SW480 (cell line): ENCODE measurements around the gene HOXB4.

ENCODE experiments used
- DNase-seq: peaks from one replicate; pipeline ENCODE4 v3.0.0-alpha.2; 2016; ENCODE audit warnings: low spot score

Gene HOXB4

GRCh38 chr17:48559122-48559839 is 18.9 kb downstream of the HOXB4 start:
- no peak for DNase-seq

DNA sequence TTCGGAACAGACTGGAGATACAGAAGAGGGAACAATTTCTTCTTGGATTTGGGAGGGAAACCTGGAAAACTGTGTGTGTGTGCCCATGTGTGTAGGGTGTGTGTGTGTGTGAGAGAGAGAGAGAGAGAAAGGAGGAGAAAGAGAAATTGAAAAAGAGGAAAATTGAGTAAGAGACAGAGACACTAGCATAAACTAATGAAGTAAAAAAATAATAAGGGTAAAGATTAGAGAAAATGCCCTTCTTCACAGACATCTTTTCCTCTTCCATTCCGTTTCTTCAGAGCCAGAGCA is 19.4 kb downstream of the HOXB4 start:
- no peak for DNase-seq

- no peak for DNase-seq
Observed at GRCh38 chr17:48558057-48558830, 19.9 kb downstream of the HOXB4 start.

DNA sequence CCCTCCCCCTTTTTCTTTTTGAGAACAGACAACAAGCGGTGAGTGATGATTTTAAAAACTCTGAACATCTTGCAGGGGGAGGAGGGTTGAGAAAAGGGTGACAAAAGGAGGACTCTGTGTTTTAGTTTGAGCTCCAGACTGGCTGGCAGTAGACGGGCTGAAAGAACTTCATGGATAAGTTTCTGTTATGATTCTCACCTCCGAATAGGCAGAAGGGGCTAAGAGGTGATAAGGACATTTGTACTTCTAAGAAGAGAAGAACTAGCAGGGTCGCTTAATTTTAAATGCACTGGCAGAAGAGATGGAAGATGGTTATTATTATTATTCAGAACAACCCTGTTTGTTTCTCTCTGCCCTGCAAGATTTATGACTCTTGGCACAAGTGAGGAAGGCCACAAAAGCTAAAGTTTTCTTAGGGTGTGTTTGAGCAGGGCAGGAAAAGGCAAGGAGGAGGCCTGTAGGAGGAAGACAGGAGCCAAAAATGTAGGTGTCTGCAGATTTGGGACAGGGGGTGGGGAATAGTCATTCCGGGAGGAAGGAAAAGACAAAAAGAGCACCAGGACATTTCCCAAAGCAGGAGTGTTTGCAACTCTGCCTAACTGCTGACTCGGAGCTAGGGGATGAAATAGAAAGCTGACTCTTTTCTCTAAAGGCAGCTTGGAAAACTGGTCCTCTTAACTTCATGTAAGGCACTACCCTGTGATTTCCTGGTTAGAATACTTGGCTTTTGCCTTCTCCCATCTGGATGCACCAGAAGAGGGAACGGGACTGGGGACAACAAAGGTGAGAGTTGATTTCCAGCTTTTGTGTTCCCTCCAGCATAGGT is 21.4 kb downstream of the HOXB4 start:
- no peak for DNase-seq

DNA sequence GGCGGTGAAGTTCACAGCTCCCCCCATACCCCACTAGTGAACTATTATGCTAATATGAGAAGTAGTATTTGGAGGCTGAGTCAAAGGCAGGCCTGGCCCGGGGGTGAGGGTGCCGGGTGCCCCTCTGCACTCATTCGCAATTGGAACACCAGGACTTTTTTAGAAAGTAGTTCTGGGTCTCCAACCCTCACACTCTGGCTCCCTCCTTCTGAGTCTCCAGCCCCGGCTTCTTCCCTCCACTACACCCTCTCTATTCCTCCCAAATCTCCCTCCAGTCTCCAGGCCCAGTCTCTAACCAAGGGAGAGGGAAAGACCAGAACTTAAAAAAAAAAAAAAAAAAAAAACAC is 21.9 kb downstream of the HOXB4 start:
- no peak for DNase-seq

- DNase-seq = no peak
Observed at GRCh38 chr17:48555258-48556228, 22.6 kb downstream of the HOXB4 start.

GRCh38 chr17:48554412-48555257 is 23.5 kb downstream of the HOXB4 start:
- no peak for DNase-seq

GRCh38 chr17:48553826-48554225 is 24.3 kb downstream of the HOXB4 start:
- DNase-seq = no peak

DNA sequence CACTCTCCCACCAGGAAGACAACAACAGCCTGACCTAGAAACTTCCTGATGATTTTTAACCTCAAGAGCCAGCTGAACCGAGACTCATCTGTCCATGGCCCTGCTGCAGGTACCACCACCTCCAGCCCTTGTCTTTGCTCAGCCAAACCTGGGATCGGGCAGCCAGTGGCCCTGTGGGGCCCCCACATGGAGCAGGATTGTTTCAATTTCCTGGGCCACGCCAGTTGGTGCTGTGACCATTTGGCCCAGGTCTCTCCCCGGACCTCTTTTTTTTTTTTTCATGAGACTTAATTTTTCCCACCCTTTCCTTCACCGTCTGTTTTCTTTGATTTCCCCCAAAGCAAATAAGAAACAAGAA is 25.0 kb downstream of the HOXB4 start:
- no peak for DNase-seq

GRCh38 chr17:48552466-48553189 is 25.5 kb downstream of the HOXB4 start:
- no peak for DNase-seq

DNA sequence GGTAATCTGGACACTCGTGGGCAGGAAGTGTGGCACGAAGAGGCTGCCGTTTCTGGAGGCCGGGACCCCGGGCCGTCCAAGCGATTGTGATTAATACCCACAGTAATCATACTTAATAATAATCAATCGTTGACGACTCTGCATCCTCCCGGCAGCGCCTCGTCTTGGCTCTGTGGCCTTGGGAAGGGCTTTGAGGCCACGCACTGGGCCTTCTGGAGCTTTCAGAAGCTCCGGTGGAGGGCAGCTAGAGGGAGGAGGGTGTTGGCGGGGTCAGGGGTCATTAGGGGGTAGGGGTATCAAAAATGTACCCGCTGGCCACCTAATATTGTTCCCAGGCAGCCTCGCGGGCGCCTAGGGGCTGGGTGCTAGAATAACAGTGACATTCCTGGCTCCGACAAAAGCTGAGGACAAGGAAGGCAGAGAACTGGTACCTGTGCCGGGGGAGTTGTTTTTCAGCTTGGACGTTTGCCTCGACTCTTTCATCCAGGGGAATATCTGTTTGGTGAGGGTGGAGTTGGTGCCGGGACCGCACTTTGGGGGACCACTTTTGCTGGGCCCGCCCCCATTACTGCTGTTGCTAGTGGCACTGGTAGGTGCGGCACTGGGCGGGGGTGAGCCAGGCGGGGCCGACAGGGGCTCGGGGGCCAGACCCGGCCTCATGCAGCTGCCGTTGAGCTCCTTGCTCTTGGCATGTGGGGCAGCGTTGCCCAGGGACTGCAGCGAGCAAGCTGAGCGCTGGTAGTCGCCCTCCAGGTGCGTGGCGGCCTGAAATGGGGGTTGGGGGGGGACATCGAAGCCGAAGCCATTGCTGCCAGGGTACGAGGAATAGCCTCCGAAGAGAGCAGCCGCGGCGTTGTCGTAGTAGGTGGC is 26.3 kb downstream of the HOXB4 start:
- DNase-seq = no peak

DNA sequence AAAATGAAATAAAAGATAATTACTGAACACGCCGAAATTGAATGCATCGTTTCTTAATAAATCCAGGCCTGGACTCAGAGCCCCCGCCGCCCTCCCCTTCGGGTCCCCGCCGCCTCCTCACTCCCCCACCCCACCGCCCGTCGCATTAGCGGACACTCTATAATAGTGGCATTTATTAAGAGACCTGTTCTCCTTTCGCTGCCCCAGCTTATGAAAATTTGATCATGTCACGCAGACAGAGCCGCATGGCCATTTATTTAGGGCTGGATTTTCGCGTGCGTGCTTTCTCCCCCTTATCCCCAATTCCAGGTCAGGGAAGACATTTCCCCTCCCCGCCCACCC is 27.0 kb downstream of the HOXB4 start:
- DNase-seq = no peak

DNA sequence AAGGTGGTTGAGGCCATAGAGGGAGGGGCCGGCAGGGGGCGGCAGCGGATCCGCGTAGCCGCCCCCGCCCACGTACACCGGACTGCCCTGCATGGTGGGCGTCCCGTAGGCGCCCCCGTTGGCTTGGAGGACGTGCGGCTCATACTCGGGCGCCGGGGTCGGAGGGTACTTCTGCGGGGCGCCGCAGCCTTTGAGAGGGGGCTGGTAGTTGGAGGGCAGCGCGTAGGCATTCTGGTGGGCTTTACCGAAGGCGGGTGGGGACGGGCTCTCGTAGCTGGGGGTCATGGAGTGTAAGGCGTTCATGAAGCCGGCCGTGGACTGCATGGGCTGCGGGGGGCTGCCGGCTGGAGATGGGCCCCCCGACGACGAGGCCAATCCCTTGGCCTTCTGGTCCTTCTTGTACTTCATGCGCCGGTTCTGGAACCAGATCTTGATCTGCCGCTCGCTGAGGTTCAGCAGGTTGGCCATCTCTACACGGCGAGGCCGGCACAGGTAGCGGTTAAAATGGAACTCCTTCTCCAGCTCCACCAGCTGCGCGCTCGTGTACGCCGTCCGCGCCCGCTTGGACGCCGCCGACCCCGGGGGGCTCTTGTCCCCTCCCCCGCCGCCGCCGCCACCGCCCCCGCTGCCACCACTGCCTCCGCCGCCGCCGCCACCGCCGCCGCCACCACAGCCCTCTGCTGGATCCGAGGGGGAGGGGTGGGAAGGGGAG is 27.5 kb downstream of the HOXB4 start:
- DNase-seq = no peak

DNA sequence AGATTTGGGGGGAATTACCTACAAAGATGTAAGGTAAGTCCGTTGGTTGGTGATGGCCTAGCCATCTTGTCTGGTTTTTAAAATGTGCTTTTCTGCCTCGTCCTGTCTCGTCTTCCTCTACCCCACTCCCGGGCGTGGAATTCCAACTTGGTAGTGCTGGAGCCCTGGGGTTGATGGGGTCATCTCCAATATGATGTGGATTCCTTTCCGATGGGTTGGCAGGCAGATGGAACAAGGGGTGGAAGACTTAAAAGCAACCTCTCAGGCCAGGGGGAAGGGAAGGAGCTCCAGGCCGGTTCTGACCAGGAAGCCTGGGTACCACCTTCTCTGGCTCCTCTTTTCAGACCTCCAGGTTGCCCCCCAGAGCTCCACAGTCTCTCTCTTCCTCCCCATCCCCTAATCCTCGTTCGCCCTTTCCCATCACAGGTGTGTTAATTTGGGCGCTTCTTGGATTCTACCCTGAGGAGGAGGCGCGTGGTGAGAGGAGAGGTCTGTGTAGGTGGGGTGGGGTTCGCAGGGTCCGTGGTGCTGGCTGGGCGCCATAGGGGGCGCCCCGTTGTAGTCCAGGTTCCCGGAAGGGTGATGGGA is 28.1 kb downstream of the HOXB4 start:
- no peak for DNase-seq

- no peak for DNase-seq
Observed at GRCh38 chr17:48549281-48549630, 28.9 kb downstream of the HOXB4 start.

- no peak for DNase-seq
Observed at GRCh38 chr17:48548523-48549280, 29.4 kb downstream of the HOXB4 start.

- DNase-seq = no peak
Observed at GRCh38 chr17:48547808-48548522, 30.2 kb downstream of the HOXB4 start.
